GDM1 (cell line): ENCODE data around the gene KAZN.

Experiments
- DNase-seq: peaks from one replicate; lab custom pipeline; 2025; lab: John Stamatoyannopoulos, UW

The KAZN gene

GRCh38 chr1:15011160-15011559, 412.7 kb downstream of the KAZN start:
- no peak for DNase-seq

GRCh38 chr1:15011661-15012060, 413.2 kb downstream of the KAZN start:
- DNase-seq, result no peak

- DNase-seq, result no peak
These were observed 414.3 kb downstream of the KAZN start for GRCh38 chr1:15012822-15013221.

GRCh38 chr1:15013767-15014166, 415.3 kb downstream of the KAZN start:
- no peak for DNase-seq

- DNase-seq, result no peak
These were observed 416.0 kb downstream of the KAZN start for GRCh38 chr1:15014516-15014915.

- DNase-seq, result no peak
These were observed 417.5 kb downstream of the KAZN start for GRCh38 chr1:15016001-15016400.

GRCh38 chr1:15016526-15016925, 418.0 kb downstream of the KAZN start:
- DNase-seq, result no peak

- DNase-seq, result no peak
These were observed 418.6 kb downstream of the KAZN start for GRCh38 chr1:15017120-15017519.

- DNase-seq, result no peak
These were observed 420.3 kb downstream of the KAZN start for GRCh38 chr1:15018767-15019166.

- DNase-seq, result no peak
These were observed 422.7 kb downstream of the KAZN start for GRCh38 chr1:15020943-15021745.

- no peak for DNase-seq
These were observed 423.6 kb downstream of the KAZN start for GRCh38 chr1:15022048-15022447.

- DNase-seq, result no peak
These were observed 424.7 kb downstream of the KAZN start for GRCh38 chr1:15023205-15023604.

GRCh38 chr1:15023976-15024375, 425.5 kb downstream of the KAZN start:
- DNase-seq, result no peak

GRCh38 chr1:15026117-15026489, 427.6 kb downstream of the KAZN start:
- no peak for DNase-seq

GRCh38 chr1:15027515-15027986, 429.1 kb downstream of the KAZN start:
- DNase-seq, result no peak

- no peak for DNase-seq
These were observed 429.6 kb downstream of the KAZN start for GRCh38 chr1:15028102-15028501.

GRCh38 chr1:15028616-15029015, 430.1 kb downstream of the KAZN start:
- no peak for DNase-seq

- DNase-seq, result no peak
These were observed 430.6 kb downstream of the KAZN start for GRCh38 chr1:15029036-15029435.

- no peak for DNase-seq
These were observed 431.3 kb downstream of the KAZN start for GRCh38 chr1:15029786-15030185.

GRCh38 chr1:15031251-15031933, 432.9 kb downstream of the KAZN start:
- no peak for DNase-seq

GRCh38 chr1:15033264-15033663, 434.8 kb downstream of the KAZN start:
- DNase-seq, result no peak

GRCh38 chr1:15034656-15035055, 436.2 kb downstream of the KAZN start:
- DNase-seq, result no peak

- no peak for DNase-seq
These were observed 436.8 kb downstream of the KAZN start for GRCh38 chr1:15035236-15035635.

GRCh38 chr1:15036101-15036500, 437.6 kb downstream of the KAZN start:
- no peak for DNase-seq
